SU-DHL-6 (cell line): ENCODE data around the gene CADM1.

ENCODE experiments used
- EZH2phosphoT487 ChIP-seq: fragments of 200-600 bp; sonication (generic), shearing (Covaris generic); conservative IDR thresholded peaks from 2 replicates; pipeline ENCODE4 v1.6.1; 2018; ENCODE audit warnings: mild to moderate bottlenecking, antibody characterized with exemption, low read length, moderate library complexity, mixed read lengths
- TF ChIP-seq, protein P1 (sequence below): fragments of 200-600 bp; sonication (generic); IDR thresholded peaks from one replicate; pipeline ENCODE4 v1.5.1; 2017; ENCODE audit warnings: antibody characterized with exemption, mild to moderate bottlenecking, low read length, moderate library complexity; ENCODE audit not compliant: insufficient read depth, poor library complexity, severe bottlenecking

DNA sequence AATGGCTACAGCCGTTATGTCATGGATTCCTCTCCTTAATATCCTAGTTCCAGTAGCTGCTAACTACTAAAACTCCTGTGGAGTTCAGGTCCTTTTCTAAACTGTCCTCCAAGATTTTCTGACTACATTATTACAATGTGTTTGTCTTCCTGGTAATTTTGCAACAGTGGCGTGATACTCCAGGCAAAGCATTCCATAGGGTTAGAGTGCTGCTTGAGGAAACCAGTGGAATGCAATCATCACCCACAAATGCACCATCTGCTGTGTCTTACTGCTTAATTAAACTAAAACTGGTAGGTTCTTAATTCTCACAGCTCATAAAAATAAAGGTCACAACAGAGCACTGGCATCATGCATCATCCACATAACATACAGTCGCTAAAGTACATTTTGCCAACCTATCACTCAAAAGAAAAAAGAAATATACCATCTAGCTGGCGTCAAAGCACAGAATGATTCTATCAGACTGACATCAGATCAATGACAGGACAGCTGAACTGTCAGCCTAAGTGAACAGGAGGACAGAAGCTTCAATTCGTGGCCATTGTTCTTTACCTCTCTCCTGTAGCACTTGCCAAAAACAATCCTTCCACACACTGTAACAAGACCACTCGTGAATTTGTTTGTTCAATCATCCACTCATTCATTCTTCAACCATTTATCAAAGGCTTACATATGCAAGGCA, 182.5 kb downstream of the CADM1 start:
- TF ChIP-seq, protein P1, sequence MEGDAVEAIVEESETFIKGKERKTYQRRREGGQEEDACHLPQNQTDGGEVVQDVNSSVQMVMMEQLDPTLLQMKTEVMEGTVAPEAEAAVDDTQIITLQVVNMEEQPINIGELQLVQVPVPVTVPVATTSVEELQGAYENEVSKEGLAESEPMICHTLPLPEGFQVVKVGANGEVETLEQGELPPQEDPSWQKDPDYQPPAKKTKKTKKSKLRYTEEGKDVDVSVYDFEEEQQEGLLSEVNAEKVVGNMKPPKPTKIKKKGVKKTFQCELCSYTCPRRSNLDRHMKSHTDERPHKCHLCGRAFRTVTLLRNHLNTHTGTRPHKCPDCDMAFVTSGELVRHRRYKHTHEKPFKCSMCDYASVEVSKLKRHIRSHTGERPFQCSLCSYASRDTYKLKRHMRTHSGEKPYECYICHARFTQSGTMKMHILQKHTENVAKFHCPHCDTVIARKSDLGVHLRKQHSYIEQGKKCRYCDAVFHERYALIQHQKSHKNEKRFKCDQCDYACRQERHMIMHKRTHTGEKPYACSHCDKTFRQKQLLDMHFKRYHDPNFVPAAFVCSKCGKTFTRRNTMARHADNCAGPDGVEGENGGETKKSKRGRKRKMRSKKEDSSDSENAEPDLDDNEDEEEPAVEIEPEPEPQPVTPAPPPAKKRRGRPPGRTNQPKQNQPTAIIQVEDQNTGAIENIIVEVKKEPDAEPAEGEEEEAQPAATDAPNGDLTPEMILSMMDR, result no peak
- no peak for TF ChIP-seq EZH2phosphoT487
